ENCODE data around the gene MAN1A1.

- TF ChIP-seq CTCF (conservative IDR thresholded peaks at IDR 0.05; ENCODE audit: low read depth, low read length): no peak
- no peak for TF ChIP-seq NFE2L2 (IDR thresholded peaks at IDR 0.05; ENCODE audit: low read depth, low read length)
- no peak for TF ChIP-seq POLR2A (IDR thresholded peaks at IDR 0.05; ENCODE audit: low read depth, low read length)
- no peak for TF ChIP-seq MAFK (IDR thresholded peaks at IDR 0.05; ENCODE audit: low read depth, low read length)
- no peak for TF ChIP-seq SMC3 (IDR thresholded peaks at IDR 0.05; ENCODE audit: low read depth, low read length)
- TF ChIP-seq MAZ (IDR thresholded peaks at IDR 0.05; ENCODE audit: borderline replicate concordance, low read depth, low read length): no peak
- TF ChIP-seq RFX5 (IDR thresholded peaks at IDR 0.05; ENCODE audit: low read depth, low read length): no peak
- no peak for TF ChIP-seq MXI1 (IDR thresholded peaks at IDR 0.05; ENCODE audit: borderline replicate concordance, low read depth, low read length)
- TF ChIP-seq BHLHE40 (IDR thresholded peaks at IDR 0.05; ENCODE audit: low read depth, low read length): no peak
Measured at GRCh38 chr6:119312875-119313338, 36.7 kb downstream of the MAN1A1 start.
